Measurements from ENCODE around the gene NAMPT.

GRCh38 chr7:106285051-106285854, 470 bp upstream of the NAMPT start:
- no peak for TF ChIP-seq CTCF (IDR thresholded peaks at IDR 0.05)
- peak; percentile 78 for TF ChIP-seq POLR2AphosphoS5 (IDR thresholded peaks at IDR 0.05; ENCODE audit: low read depth, low read length)
- TF ChIP-seq, protein P1, sequence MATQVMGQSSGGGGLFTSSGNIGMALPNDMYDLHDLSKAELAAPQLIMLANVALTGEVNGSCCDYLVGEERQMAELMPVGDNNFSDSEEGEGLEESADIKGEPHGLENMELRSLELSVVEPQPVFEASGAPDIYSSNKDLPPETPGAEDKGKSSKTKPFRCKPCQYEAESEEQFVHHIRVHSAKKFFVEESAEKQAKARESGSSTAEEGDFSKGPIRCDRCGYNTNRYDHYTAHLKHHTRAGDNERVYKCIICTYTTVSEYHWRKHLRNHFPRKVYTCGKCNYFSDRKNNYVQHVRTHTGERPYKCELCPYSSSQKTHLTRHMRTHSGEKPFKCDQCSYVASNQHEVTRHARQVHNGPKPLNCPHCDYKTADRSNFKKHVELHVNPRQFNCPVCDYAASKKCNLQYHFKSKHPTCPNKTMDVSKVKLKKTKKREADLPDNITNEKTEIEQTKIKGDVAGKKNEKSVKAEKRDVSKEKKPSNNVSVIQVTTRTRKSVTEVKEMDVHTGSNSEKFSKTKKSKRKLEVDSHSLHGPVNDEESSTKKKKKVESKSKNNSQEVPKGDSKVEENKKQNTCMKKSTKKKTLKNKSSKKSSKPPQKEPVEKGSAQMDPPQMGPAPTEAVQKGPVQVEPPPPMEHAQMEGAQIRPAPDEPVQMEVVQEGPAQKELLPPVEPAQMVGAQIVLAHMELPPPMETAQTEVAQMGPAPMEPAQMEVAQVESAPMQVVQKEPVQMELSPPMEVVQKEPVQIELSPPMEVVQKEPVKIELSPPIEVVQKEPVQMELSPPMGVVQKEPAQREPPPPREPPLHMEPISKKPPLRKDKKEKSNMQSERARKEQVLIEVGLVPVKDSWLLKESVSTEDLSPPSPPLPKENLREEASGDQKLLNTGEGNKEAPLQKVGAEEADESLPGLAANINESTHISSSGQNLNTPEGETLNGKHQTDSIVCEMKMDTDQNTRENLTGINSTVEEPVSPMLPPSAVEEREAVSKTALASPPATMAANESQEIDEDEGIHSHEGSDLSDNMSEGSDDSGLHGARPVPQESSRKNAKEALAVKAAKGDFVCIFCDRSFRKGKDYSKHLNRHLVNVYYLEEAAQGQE (IDR thresholded peaks at IDR 0.05; ENCODE audit: insufficient read depth in 1 of 2, low read depth in 2 of 2, low read length in 1 of 2): no peak
